GM21737 (cell line): ENCODE data around the gene CDH13.
A peak's percentile ranks its signal among the peaks of the same experiment; 100 is the strongest.

ENCODE experiments used
- ATAC-seq: cut with Tn5 transposase; IDR thresholded peaks from one replicate; pipeline ENCODE4 v1.9.1; 2021; ENCODE audit warnings: mild to moderate bottlenecking, moderate library complexity; ENCODE audit not compliant: unreplicated experiment

Gene CDH13

DNA sequence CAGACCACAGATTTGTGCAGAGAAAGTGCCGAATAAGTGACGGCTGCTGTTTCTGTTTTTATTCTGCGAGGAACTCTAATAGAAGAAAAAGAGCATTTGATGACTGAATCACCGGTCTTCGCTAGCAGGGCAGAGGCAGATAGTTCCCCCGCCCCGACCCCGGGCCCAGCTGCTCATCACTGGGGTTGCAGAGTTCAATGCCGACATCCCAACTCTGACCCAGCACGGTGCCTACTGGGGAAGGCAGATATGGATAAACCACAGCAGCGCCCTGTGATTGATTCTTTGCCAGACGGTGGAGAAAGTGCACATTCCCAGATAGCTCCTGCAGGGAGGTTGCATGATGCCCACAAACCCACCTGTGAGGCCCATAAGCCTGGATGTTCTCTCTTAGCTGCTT is 823.1 kb downstream of the CDH13 start:
- ATAC-seq, result no peak

DNA sequence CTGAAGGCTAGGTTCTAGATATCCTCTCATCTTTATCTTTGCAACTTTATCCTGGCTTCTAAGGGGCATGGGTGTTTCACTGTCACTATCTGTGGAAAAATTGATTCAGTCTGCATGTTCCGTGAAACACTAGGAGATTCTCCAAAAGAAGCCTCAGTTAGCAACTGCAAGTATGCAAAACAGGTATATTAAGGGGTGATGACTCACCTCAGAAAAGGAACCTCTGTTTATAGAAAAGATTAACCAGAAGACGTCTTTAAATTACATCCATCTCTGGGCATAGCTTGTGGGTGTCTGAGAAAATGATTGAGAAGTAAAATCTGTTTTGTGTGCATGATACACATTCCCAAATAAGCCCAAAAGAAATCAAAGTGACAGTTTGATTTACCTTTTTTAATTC is 827.2 kb downstream of the CDH13 start:
- ATAC-seq, result peak; percentile 49

DNA sequence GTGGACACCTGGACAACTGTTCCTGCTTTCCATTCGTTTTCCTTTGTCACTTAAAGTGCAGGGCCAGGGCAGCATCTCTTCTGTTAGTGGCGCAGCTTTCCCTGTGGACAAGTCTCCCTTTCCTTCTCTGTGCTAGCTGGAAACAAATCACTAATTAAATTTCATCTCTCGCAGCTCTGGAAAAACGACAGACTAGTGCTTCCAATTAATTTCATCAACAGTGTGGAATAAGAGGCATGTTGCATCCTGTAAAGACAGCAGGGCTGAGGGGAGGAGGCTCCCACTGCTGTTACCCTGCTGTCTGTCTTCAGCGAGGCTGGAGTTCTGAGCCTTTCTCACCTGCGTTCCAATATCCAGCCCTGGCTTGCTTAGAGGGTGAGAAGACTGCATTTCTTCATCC is 828.9 kb downstream of the CDH13 start:
- no peak for ATAC-seq

DNA sequence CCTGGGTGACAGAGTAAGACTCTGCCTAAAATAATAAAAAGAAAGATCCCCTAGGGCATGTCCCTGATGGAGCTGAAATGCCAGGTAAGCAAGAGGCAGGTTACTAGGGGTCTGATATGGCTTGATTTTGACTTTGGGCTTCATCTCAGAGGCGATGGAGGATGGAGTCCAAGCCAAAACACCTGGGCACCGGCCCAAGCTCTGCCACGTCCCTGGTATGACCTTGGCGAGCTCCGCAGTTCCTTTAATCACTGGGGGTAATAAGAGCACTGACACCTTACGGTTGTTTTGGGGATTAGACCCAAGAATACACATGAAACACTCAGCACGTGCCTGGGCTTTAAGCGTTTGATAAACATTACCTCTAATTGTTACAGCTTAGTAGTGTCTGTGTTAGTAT is 830.2 kb downstream of the CDH13 start:
- no peak for ATAC-seq

DNA sequence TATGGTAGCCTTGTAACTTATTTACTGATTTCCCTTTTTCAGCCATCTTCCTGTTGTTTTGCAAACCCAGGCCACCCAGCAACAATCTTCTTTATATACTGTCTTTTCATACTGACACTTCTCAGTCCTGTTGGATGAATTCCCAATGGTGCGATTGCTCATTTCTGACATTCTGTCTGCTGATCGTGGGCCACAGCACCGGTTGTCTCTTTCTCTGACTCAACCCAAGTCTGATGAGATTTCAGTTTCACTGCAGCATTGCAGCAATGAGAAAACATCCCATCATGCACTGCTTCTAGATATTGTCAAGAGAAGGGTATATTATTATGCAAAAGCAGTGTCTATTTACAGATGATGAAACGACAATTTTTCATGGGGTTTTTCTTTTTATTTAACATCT is 831.8 kb downstream of the CDH13 start:
- peak; percentile 77 for ATAC-seq

DNA sequence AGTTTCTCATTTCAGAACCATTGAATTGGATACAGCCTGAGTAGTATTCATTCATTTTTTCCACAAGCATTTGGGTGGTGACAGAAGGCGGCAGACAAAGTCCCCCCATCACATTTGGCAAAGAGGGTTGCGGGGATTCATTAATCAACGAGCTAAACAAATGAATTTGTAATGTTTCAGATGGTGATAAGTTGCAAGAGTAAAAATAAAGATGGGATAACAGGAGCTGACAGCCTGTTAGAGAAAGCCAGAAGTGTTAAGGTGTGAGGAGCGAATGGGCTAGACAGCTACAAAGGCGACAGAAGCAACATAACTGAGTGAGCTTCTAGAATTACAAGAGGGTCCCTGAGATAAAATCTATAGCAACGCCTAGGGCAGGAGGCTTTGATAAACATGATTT is 838.2 kb downstream of the CDH13 start:
- ATAC-seq, result no peak

DNA sequence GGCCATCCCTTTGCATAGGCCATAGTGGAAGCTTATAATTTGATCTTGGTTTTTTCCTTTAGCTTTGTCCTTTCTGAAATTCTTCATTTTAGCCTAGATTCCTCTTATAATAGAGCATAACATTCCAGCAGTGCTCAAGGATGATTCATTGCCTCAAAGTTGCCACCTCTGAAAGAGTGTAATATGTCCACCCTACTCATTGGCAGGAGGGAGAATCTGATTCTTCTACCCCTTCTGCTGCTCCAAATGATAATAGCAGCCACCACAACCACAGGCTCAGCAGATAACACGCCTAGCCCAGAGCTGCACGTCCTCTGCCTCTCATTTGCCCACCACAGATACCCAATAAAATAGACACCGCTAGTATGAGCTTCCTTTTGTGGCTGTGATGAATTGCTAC is 843.6 kb downstream of the CDH13 start:
- no peak for ATAC-seq

DNA sequence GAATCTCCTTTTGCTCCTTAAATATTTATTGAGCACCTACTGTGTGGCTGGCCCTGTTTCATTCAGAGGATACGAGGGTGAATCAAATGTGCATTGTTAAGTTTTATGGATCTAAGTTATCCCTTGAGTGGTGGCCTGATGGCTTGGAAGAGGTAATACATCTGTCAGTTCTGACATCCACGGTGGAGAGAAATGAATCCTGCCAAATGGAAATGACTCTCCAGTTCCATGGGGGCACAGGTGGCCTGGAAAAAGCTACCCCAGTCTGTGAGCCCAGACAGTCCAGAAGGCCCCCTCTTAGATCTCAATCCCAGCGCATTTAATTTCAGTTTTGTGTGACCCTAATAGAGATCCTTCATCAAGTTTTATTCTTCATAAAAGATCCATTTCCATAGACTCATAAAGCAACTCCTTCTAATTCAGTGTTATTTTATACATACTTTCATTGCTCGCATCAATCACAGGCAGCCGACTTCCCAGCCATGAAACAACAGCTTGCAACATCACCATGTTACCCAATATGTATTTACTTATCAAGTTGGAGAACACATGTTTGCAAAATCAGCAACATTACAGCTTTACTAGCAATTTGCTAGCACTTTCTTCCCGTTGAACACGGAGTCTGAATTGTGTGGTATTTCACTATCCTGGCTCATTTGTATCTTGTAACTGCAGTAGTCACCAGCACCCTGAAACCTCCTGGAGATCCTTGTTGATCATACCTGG is 846.2 kb downstream of the CDH13 start:
- no peak for ATAC-seq

DNA sequence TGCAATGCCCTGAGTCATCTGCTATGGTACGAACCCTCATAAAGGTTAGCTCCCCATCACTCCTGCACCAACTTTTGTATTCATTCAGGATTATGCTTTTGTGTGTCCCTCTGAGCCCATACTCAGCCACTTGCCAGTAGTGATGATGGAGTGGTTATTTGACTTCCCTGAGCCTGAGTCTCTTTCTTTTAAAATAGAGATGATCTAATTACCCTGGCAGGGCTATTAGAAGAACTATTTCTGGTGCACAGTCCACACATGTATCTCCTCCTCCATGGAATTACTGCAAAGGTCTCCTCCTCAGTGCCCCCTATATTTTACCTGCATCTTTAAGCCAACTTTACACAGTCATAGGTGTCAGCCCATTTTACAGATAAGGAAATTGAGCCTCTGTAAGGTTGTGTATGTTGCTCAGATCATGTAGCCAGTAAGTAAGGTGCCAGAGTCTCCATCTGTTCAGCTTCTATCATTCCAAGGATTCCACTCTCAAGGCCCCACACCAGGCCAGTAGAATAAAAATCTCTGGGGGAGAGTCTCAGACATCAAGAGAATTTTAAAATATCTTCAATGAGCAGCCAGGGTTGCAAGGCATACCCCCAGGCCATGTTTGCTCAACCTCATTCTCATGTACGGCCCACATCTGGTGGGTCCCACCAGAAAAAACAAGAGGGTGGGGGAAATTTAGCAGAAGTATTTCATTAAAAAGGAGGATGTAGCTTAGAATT is 847.3 kb downstream of the CDH13 start:
- no peak for ATAC-seq

DNA sequence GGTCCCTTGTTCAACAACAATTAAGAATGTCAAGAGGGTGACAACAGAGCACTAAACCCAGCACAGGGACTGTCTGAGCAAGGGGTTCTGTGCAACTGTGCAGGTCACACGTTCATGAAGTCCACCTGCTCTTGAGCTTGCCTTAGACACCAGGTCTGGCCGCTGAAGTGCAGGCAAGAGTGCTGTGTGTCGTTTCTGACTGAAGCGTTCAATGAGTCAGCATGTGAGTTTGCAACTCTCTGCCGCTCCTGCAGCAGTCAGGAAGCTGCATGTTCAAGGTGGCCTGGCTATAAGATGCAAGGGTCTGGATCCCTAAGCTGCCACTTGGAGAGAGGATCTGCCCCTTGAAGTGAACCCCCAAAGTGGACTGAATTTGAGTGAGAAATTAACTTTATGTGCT is 848.3 kb downstream of the CDH13 start:
- ATAC-seq, result no peak

DNA sequence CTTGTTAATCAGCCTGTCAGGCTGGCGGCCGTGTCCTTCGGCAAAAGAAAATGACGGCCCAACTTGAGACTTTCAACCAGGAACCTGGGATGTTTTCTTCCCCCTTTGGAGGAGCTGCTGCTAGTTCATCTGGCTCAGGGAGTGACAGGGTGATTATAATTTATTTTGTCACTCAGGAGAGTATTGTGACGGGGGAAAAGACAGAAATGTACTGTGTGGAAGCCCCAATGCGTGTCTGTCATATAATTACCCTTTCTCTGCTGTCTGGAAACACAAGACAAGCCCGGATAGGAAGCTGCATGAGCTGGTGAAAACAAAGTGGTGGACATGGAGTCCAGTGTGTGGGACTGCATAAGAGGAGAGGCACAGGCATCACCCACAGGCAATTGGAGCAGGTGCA is 854.8 kb downstream of the CDH13 start:
- ATAC-seq, result no peak

DNA sequence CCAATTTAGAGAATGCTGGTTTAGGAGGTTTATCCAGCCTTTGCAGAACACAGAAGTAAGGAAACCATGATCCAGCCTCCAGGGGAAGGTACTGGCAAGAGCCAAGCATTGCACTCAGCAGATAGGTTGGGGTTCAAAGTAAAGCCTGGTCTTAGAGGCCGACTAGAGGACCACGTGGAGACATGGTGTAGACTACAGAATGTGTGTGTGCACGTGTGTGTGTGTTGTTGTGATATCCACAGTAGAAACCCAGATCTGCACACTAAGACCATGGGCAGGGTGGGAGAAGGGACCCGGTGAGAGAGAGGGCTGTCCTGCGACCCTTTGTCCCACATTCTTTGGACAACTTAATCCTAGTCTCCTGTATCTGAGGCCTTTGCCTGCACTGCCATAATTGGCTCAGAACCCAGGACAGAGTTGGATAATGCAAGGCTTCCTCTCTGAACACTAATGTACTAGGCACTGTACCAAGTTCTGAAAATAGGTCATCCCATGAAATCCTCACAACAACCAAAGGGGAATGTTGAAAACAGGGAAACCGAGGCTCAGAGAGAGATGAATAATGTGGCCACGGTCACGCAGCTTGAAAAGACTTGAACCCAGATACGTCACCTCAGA is 855.9 kb downstream of the CDH13 start:
- ATAC-seq, result no peak

DNA sequence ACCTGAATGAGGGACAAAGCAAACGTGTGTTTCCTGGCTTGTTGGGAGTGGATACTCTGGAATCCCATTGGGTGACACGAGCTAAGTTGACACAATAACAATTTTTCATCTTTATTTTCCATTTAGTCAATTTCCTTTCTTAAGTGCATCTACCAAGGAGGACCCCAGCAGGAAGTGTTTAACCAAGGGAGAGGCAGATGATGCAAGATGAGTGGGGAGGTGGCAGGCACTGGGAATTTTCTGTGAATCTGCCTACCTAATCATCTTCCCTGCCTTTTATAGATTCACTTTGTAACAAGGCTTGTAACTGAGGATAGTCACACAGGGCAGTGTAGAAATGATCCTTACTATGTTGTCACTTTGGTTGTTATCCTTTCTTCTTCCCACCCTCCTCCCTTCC is 863.3 kb downstream of the CDH13 start:
- ATAC-seq, result no peak

DNA sequence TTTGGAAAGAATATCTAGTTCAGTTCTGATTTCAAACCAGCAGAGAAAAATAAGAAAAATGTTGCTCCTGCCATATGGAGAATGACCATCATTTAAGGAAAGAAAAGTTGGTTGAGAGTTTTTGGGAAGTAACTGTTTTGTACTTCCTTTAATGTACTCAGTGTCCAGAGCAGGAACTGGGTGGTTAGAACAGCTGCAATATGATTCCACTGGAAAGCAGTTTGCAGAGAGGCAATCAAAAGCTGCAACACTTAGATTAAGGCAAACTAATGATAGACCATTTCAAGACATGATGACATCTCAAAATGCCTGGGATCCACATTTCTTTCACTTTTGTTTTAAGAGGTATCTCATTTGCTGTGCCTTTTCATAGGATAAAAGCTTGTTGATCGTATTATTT is 867.7 kb downstream of the CDH13 start:
- no peak for ATAC-seq

DNA sequence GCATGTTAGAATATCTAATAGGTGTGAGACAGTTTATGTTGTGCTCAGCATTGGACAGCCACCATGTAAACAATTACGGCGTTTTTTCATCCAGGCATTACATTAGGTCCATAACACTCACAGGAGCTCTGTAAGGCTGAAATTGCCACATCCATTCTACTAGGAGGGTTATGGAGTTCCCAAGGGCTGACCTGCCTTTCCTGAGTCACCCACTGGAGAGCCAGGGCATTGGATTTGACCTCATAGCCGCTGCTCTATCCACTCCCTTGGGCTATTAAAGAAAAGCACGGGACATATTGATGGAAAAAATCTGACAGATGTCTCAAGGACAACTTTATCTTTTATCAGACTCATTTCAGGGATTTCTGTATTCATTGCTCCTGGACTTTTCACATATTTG is 874.7 kb downstream of the CDH13 start:
- no peak for ATAC-seq

DNA sequence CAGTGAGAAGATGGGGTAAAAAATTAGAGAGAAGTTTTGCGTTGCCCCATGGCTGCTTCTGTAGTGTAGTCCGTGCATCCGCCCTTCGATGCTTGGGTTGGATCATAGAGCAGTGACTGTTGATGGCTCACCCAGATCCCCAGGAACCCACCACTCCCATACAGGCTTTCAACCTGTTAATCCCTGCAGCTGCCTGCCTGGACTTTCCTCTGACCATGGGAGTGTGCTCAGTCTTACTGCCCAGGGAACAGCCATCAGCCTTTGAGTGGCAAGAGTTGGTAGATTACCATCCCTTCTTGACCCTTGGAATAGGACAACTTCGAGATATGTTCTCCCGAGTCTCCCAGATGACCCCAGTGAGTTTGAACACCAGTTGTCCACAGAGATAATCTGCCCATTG is 881.5 kb downstream of the CDH13 start:
- no peak for ATAC-seq

DNA sequence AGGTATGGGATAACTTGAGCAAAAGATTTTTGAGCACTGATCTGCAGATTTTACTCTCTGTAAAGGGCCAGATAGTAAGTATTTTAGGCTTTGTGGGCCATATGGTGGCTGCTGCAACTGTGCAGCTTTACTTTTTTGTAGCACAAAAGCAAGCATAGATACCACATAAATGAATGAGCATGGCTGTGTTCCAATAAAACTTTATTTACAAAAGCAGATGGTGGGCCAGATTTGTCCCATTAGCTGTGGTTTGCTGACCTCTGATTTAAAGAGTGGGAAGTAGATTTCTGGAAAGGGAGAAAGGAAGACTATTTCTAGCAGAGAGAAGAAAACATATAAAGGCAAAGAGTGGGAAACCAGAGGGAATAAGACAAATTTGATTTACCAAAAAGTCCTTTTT is 882.5 kb downstream of the CDH13 start:
- no peak for ATAC-seq

DNA sequence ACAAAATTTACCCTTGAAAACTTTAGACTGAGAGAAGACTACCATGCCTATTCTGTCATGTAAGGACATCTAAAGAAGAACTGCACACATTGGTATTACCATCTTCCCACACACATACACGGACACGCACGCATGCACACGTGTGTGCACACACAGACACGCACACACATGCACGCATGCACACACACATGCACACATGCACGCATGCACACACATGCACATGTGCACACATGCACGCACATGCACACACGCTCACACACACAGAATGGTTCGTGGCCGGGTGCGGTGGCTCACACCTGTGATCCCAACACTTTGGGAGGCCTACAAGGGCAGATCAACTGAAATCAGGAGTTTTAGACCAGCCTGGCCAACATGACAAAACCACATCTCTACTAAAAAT is 884.1 kb downstream of the CDH13 start:
- no peak for ATAC-seq

DNA sequence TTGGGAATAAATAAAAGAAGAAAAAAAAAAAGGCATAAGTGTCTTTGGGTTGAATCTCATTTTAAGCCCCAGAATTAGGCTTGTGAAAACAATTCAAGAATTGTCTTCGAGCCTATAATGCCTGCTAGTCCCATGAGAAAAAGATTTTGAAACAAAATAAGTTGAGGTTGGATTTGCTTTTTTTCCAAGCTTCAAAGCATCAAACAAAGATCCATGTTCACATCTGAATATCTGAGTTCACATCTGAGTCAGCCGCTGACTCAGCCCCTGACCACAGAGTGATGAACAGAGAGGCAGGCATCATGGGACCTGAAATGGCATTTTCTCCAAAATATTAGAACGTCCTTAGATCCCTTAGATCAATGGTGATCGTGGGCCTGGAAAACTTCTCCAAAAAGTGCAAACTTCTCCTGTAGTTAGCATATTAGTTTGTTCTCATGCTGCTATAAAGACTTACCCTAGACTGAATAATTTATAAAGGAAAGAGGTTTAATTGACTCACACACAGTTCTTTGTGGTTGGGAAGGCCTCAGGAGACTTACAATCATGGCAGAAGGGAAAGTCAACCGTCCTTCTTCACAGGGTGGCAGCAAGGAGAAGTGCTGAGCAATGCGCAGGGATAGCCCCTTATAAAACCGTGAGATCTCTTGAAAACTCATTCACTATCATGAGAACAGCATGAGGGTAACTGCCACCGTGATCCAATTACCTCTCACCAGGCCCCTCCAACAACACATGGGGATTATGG is 886.4 kb downstream of the CDH13 start:
- no peak for ATAC-seq

DNA sequence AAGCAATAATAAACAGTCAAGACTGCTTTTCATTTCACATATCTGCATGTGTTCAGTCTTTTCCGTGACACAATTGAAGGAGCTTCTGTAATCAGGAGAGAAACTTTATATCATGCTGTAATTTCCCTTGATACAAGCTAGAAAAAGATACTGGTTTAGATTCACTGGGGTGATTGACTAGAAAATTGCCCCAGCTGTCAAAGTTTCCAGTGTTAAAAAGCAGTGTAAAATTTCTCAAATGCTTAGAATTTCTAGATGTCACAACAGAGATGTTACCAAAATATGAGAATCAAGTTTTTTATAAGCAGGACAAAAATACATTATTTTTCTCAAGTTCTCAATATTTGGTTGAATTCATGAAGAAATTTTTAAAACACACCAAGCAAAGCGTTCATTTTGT is 888.6 kb downstream of the CDH13 start:
- ATAC-seq, result no peak

DNA sequence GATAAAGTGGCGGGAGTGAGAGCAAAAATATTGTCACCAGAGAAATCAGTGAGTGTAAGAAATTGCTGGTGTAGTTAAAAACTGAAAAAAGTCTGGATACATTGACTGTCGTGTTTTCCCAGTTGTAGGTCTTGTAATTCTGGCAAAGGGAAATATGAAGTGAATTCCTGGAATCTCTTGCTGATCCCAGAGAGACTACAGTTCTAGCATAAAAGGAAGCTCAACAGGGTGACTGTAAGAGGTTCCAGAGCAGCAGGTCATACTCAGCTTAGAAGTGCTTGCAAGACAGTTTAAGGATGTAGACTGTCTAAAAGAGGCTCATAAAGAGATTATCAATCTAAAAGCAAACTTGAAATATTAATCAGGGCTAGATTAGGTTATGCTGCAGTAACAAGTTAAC is 890.2 kb downstream of the CDH13 start:
- ATAC-seq, result no peak

DNA sequence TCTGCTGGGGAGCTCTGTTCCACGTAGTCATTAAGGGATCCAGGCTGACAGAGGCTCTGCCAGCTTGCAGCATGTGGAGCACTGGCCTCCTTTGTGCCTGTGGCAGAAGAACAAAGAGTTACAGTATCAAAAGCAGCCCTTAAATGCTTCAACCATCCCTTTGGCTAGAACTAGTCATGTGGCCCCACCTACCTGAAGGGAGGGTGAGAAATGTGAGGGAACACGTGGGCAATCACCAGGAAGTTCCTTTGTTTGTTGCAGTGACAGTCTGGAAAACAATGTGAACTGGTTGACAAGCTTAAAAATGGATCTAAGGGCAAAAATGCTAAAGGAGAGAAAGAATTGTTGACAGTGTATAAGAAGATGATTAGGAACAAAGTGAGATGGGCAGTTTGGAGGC is 890.6 kb downstream of the CDH13 start:
- ATAC-seq, result no peak
